H54 (cell line): Measurements from ENCODE around the gene MARCHF10.

Experiments
- DNase-seq: peaks from one replicate; pipeline ENCODE4 v3.0.0; 2011; ENCODE audit warnings: low spot score, mixed read lengths; ENCODE audit not compliant: insufficient read length
- FAIRE-seq: peaks from 3 replicates; lab custom pipeline; 2011; peaks lifted over from hg19 to GRCh38; lab: Jason Lieb, UNC
- POLR2A ChIP-seq: IDR thresholded peaks from 2 replicates; pipeline ENCODE4 v1.6.1; 2011; ENCODE audit warnings: low read depth, mild to moderate bottlenecking, low read length

Gene MARCHF10

DNA sequence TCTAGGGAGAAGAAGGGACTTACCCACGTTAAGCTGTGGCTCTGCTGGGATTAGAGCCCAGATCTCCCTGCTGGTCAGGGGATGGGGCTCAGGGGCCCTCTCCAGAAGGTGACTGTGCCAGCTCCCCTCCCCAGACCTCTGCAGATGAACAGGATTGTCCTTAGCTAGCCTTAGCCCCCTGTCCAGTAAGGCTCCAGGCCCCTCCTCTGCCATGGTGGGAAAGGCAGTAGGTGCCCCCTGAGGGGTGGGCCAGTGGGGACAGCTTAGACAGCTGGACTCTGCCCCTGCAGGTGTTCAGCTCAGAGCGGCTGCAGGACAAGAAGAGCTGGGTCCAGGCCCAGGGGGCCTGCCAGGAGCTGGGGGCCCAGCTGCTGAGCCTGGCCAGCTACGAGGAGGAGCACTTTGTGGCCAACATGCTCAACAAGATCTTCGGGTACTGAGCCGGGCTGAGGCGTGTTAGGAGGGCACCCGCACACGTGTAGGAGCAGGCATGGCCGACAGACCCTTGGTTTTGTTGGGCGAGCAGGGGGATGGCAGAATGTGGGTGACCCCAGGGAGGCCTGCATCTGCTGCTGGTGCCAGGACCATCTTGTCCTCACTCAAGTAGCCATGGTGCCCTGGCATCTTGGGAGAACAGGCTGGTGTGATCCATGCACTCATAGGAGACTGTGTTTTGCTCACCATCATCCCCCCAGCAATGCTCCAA is 129.7 kb downstream of the MARCHF10 start:
- no peak for DNase-seq
- FAIRE-seq, result no peak
- no peak for TF ChIP-seq POLR2A

DNA sequence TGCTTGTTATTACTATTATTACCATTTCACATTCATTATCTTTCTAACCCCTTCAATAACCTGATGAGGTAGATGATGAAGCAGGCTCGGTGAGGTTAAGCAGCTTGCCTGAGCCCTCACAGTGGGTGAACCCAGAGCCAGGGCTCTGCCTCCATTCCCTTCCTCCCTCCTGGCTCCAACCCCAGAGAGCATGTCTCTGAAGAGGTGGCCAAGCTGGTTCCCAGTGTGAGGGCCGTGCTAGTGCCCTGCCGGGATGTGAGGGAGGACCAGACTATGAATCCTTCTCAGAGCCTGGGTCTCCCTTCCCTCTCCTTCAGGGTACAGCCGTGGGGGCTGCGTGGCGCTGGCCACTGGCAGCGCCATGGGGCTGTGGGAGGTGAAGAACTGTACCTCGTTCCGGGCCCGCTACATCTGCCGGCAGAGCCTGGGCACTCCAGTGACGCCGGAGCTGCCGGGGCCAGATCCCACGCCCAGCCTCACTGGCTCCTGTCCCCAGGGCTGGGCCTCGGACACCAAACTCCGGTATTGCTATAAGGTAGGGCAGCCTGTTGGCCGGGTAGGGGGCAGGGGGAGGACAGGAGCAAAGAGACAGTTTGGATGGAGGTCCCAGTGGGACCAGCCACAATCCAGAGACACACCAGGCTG is 131.0 kb downstream of the MARCHF10 start:
- FAIRE-seq (no peak), DNase-seq (no peak)
- TF ChIP-seq POLR2A, result no peak

DNA sequence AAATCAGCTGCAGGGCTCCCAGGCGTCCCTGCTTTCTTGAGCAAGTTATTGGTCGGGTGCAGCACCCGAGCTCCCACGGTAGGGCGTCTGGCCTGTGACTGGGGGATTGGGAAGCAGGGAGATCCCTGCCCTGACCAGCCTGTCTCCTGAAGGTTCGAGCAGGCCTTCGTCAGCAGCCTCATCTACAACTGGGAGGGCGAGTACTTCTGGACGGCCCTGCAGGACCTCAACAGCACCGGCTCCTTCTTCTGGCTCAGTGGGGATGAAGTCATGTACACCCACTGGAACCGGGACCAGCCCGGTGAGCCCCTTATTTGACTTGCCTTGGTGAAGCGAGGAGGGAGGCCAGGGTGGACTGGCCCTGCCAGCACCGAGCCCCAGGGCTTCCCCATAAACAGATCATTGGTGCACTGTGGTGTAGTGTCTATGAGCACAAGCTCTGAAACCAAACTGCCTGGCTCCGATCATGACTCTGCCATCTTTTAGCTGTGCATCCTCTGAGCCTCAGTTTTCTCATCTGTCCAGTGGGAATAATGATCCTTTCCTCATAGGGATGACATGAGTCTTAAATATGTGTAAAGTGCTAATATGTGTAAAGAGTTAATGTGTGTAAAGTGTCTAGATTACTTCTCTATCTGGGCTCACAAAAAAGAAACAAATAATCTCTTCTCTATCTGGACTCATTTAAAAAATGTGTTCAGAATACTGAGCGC is 131.7 kb downstream of the MARCHF10 start:
- DNase-seq, result no peak
- no peak for TF ChIP-seq POLR2A
- FAIRE-seq, result no peak

DNA sequence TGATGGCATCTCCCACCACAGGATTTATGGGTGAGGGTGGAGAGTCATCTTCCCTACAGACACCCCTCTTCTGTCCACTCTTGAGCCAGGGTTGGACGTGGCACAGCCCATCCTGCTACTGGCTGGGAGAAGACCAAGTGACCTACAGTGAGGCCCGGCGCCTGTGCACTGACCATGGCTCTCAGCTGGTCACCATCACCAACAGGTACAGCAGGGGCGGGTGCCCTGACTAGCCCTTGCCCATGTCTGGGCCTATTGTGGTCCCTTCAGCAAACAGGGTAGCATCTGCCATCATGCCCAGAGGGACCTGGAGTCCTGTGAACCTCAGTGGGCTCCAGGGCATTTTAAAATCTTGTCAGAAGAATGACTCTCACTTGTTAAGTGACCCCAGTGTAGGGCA is 132.4 kb downstream of the MARCHF10 start:
- TF ChIP-seq POLR2A, result no peak
- no peak for DNase-seq
- FAIRE-seq, result no peak

DNA sequence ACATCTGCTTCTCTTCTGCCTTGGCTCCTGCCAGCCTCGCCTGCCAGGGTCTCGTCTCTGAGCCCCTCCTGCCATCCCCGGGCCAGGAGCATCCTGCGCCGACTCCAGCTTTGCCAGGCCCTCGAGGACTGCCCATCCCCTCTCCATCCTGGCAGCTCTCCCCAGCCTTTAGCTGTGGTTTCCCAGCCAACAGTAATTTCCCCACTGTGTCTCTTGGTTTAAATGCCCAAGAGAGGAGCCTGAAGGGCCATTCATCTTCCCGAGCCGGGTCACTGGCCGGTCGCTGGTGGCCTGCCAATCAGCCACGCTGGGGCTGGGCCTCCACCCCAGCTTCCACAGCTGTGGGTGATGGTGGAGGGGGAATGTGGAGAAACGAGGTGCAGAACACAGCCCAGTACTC is 132.9 kb downstream of the MARCHF10 start:
- DNase-seq, result no peak
- no peak for FAIRE-seq
- TF ChIP-seq POLR2A, result no peak

DNA sequence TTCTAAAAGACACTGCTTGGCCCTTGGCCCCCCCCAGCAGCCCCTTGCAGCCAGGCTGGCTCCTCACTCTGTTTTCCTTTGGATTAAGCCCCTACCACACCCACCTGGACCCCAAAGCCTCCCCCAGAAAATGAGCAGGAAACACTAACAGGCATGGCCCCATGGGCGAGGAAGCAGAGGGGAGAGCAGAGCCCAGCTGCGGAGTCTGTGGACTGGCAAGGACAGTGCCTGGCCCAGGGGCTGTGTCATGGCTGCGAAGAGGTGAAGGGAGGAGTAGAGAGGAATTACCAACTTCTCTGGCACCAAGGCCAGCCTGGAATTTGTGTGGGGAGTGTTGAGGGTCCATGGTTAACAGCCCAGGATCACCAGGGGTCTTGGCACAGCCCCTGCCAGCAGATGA is 133.3 kb downstream of the MARCHF10 start:
- no peak for FAIRE-seq

DNA sequence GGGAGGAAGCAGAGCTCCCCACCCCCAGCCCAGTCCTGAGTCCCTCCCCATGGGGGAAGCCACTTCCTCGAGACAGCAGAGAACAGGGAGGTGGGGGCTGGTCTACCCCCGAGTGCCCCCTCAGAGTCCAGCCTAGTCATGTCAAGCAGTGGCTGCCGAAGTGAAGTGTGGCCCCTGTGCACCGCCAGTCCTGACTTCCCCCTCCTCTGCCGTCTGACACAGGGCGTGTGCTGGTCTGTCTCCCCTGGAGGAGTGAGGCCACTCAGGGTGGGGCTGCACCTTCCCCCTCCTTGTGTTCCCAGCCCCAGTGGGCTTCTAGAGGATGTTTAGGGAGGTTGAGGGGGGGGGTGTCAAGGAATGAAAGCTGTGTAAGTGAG is 133.8 kb downstream of the MARCHF10 start:
- DNase-seq, result no peak
- FAIRE-seq, result no peak

More for the DNA sequence above, 133.3 kb downstream of the MARCHF10 start:
- no peak for TF ChIP-seq POLR2A
- no peak for DNase-seq

DNA sequence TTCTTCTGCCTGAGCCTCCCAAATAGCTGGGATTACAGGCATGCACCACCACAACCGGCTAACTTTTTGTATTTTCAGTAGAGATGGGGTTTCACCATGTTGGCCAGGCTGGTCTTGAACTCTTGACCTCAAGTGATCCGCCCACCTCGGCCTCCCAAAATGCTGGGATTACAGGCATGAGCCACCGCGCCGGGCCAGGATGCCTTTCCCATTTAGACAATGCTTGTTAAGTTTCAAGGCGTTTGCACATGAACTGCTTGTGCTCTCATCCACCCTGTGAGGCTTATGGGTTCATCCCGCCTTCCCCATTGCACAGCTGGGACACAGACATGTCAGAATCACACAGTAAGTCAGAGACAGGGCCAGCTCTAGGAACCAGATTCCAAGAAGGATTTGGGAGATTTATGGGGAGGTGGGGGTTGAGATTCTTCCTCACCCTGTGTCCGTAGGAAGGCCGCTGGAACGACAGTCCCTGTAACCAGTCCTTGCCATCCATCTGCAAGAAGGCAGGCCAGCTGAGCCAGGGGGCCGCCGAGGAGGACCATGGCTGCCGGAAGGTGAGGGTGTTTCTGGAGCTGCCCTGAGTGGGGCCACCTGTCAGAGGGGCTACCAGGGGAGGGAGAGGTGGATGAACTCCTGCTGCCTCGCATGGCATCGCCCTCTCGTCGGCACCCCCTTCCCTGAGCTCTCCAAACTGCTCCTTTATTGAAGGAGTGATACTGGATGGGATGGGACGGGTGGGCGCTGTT is 134.3 kb downstream of the MARCHF10 start:
- FAIRE-seq (no peak), DNase-seq (no peak)
- no peak for TF ChIP-seq POLR2A

More for the DNA sequence above, 133.8 kb downstream of the MARCHF10 start:
- TF ChIP-seq POLR2A, result no peak

DNA sequence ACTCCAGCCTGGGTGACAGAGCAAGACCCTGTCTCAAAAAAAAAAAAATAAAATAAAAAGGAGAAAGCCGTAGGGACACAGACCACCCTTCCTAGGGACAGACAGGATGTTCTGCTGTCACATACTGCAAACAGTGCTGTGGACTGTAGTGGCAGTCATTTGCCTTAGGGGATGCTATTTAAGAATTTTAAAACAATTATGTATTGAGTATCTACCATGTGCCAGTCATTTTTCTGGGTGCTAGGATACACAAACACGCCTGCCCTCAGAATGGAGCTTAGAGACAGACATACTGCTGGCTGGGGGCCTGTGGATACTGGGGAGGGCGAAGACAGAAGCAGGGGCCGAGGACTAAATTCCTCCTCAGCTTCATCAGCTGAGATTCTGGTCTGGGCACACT is 135.2 kb downstream of the MARCHF10 start:
- no peak for DNase-seq
- no peak for TF ChIP-seq POLR2A
- FAIRE-seq, result no peak

DNA sequence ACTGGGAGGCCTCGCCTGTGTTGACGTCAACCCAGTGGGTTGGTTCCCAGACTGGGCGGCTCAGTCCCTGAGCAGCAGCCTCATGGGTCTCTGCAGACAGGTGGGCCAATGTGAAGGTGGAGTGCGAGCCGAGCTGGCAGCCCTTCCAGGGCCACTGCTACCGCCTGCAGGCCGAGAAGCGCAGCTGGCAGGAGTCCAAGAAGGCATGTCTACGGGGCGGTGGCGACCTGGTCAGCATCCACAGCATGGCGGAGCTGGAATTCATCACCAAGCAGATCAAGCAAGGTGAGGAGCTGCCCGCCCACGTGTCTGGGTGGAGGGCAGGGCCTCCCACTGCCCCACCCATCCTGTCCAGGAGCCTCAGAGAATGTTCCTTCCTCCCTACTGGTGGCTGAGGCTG is 136.6 kb downstream of the MARCHF10 start:
- no peak for FAIRE-seq
- no peak for TF ChIP-seq POLR2A

DNA sequence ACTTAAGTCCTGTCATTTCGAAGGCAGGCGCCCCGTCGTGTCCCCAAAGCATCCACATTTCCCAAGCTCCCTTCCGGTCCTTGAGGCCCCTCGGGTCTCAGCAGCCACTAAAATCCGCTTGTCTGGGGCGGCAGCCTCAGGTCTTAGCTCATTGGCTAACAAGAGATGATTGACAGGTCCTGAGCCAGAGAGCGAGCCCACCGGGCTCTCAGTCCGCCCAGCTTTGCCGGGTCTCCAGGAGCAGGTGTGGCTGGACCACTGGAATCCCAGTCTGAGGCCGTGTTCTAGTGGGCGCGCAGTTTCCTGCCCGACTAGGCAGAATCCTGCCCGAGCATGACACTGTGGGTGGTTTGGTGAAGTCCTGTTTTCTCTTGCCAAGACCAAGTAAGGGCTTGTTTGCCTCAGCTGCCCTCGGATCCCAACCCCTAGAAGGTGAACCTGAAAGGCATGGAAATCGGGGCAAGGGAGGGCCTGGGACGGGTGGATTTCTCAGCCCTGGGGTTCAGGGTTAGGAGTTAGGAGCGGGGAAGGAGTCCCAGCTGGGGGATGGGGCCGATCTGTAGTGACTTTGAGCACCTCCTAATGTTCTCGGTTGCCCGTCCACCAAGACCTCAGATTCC is 137.8 kb downstream of the MARCHF10 start:
- DNase-seq (no peak), FAIRE-seq (no peak)
- no peak for TF ChIP-seq POLR2A

More for the DNA sequence above, 136.6 kb downstream of the MARCHF10 start:
- DNase-seq, result no peak

DNA sequence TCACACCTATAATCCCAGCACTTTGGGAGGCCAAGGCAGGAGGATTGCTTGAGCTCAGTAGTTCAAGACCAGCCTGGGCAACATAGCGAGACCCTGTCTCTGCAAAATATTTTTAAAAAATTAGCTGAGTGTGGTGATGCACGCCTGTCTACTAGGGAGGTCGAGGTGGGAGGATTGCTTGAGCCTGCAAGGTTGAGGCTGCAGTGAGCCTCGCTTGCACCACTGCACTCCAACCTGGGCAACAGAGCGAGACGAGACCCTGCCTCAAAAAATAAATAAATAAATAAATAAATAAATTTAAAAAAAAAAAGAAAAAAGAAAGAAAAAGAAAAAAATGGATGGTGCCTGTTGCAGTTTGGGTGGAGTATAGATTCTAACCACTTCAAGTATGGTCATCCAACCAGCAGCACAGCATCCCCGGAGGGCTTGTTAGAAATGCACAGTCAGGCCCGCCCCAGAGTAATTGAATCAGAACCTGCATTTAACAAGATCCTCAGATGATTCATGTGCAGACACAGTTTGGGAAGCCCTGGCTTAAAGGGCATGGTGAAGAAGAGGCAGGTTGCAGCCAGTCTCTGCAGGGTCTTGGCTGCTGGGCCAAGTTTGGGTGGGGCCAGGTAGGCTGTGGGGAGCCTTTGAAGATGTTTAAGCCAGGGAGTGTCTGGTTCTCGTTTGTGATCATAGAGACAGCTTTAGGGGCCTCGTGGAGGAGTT is 139.9 kb downstream of the MARCHF10 start:
- TF ChIP-seq POLR2A, result no peak
- FAIRE-seq (no peak), DNase-seq (no peak)
